Suppressor macrophage (primary cell): Measurements from ENCODE around the gene OAS2.

Experiments
- DNase-seq, 4 experiments: peaks; one replicate each; pipeline ENCODE4 v3.0.0-alpha.2; 2020 to 2022

Gene OAS2

DNA sequence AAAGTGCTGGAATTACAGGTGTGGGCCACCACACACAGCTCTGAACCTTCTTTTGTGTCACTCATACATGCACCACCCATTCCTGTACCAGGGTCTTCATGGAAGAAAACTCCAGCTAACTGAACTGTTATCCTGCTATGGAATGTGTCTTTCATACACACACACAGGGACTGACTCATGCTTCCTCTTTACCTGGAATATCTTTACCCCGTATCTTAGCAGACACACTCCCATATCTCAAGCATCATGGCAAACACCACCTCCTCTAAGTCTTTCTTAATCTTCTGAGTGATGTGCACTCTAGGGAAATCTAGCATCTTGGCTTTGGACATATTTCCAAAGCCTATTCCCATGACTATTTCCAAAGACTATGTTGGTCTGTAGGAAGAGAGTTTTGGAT is 43.2 kb downstream of the OAS2 start:
- DNase-seq = no peak

DNA sequence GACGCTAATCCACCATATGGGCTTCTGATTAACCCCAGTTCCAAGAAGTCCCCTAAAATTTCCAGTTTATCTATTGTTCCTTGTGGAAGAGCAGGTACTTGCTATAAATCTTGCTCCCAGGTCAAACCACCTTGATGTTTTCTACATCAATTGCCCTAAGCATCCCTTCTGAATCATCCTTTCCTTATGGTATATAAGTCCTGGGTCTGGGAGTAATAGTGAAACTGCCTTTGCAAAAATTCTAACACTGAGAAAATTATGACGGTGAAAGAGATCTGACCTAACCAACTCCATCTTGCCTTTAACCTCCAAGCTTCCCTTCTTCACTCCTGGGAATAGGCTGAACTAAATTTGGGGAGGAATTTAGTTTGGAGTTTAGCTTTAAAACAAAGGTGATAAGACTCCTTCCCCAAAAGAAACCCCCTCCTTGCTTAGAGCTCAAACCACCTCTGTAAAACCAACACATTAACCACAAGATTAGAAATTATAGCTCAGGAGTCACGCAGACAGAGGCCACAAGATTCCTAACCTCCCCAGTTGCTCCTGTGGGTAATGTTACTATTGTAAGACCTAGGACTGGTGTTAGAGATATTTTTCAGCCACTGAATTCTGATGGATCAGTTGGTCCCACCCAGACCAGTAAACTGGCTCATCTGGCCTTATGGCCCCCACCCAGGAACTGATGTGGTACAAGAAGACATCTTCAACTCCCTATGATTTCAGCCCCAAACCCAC is 44.4 kb downstream of the OAS2 start:
- DNase-seq = no peak

DNA sequence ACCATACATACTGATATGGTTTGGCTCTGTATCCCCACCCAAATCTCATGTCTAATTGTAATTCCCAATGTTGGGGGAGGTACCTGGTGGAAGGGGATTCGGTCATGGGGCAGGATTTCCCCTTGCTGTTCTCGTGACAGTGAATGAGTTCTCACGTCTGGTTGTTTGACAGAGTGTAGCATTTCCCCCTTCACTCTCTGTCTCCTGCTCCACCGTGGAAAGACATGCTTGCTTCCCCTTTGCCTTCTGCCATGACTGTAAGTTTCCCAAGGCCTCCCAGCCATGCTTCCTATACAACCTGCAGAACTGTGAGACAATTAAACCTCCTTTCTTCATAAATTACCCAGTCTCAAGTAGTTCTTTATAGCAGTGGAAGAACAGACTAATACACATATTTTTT is 49.4 kb downstream of the OAS2 start:
- DNase-seq = peak in 3 of 4 experiments; percentile 42 to 50 (median 43)

DNA sequence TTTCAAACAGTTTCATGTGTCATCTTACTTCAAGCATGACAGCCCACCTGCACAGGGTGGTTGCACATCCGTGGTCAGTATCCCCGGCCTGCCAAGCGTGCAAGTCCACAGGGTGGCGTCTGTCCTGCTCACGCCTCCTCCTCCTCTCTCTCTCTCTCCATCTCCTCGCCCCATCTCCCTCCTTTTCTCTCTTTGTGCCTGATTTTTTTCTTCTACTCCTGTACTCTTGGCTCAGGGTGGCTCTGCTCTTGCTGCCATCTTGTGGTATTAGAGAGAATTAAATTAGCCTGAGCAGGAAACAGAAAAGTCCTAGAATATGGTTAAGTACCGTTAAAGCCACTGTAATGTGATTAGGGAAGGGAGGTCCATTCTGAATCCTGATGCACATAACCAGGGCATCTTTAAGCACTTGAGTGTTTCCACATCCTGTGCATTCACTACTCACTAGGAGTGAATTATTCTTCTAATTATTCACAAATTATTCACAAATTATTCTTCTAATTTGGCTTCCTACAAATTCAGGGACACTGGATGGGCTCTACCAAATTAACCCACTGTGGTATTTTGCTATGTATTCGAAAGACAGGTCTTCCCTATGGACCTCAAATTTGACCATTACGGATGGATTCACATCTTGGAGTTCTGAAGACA is 52.7 kb downstream of the OAS2 start:
- DNase-seq = peak; percentile 37 to 77 (median 62)

DNA sequence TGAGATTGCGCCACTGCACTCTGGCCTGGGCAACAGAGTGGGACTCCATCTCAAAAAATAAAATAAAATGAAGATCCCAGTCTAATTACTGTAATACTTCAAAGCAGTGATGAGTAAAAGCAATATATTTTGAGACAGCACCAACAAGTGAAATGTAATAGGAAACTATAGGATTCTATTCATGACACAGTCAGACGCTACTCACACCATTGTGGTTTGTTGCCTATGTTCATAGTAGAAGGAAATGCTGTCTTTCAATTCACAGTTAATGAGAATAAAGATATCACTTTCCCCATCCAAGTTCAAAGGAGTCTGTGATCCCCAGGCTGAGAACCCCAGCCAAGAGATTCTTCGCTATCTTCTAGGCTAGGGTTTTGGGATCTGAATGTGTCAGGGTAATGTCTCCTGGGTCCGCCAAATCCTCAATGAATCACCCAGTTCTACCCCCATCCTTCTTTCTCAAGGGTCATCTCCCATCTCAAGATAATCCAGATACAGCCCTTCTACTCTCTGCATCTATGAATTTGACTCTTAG is 61.7 kb downstream of the OAS2 start:
- no peak for DNase-seq

DNA sequence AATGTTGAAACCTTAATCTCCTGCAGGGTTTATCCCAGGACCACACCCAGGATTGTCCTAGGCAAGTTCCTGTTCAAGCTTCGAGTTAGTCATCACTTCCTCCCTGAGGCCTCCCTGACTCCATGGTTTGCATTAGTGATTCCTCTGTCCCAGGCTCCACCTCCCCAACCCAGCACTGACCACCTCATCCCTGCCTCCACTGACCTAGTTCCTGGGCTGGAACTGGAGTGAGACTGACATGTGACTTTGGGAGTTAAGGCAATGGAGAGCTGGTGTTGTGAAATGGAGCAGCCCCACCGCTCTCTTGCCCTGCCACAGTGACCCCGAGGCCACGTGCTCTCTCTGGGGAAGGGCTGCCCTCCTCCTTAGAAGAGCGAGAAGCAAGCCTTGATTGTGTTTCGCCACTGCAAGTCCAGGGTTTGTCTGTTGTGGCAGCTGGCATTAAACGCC is 62.4 kb downstream of the OAS2 start:
- peak; percentile 95 to 99 (median 96) for DNase-seq

DNA sequence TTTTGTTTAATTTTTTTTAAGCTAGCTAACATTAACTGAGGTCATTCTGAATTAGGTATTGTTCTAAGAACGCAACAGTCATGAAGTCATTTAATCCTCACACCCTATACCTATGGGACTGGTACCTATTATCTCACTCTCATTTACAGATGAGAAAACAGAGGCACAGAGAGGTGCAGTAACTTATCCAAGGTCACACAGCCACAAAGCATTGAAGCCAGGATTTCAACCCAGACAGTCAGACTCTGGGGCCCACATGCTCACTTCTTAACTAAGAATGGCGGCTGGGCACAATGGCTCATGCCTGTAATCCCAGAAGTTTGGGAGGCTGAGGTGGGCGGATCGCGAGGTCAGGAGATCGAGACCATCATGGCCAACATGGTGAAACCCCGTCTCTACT is 63.2 kb downstream of the OAS2 start:
- no peak for DNase-seq

DNA sequence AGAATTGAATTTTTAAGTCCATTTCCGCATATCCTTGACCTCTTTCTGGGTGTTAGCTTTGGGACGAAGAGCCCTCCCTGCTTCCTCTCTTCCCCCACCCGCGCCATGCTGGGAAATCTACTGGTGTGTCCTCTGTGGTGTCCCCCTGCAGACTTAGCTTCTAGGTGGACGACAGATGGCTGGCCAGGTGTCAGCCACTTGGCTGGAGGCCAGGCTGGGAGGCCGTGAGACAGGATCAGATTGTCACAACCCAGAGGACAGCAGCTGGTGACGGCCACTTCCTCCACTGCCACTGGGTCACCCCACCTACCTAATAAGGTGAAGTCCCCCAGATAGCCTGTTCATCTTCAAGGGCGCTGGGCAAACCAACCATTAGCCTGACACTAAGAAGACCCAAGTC is 64.9 kb downstream of the OAS2 start:
- DNase-seq = no peak

DNA sequence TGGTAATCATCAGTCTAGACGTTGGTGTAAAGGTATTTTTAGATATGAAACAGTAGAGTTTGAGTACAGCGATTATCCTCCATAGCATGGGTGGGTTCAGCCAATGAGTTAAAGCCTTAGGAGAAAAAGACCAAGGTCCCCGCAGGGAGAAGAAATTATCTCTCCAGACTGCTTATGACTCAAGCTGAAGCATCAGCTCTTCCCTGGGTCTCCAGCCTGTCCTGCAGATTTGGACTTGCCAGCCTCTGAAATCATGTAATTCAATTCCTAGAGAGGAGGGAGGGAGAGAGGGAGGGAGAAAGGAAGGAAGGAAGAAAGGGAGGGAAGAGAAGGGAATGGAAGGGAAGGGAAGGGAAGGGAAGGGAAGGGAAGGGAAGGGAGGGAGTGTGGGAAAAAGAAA is 66.2 kb downstream of the OAS2 start:
- DNase-seq = no peak

DNA sequence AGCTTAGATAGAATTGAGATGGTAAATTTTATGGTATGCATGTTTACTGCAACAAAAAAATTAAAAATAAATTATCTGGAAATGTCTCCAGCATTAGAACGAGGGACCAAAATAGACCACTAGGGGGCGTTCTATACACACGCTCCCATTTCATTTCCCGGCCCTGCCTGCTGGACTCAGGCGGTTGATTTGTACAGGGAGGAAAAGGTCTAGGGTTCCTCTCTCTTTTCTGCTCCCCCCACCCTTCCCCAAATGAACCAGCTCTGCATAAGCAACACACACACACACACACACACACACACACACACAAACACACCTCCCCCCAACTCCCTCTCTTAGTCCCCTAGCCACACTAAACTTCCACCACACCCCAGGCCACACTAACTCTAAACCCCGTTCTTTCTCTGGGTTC is 70.4 kb downstream of the OAS2 start:
- DNase-seq = peak; percentile 82 to 90 (median 86)

DNA sequence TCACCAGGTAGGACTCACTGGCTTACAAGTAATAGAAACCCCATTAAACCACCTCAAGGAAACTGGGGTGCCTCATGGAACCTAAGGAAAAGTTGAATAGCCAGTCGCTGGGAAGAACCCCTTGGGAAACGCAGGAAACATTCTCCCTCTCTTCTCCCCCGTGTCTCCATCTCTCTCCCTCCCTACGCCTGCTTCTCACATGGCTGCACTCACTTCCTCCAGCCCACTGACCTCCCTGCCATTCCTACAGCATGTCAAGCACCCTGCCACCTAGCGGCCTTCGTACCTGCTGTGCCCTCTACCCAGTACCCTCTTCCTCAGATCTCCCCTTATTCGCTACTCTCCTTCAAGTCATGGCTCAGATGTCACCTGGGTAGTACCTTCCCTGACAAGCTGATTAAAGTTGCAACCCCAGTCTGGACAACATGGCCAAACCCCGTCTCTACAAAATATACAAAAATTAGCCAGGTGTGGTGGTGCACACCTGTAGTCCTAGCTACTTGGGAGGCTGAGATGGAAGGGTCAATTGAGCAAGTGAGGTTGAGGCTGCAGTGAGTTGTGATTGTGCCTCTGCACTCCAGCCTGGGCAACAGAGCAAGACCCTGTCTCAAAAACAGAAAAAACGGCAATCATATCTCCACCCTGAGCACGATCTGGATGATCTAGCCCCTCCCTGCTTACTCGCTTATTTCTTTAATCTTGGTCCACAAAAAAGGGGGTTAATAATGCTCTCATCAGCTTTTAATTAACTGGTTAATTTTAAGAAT is 71.8 kb downstream of the OAS2 start:
- DNase-seq = peak in 3 of 4 experiments; percentile 36 to 75 (median 59)

DNA sequence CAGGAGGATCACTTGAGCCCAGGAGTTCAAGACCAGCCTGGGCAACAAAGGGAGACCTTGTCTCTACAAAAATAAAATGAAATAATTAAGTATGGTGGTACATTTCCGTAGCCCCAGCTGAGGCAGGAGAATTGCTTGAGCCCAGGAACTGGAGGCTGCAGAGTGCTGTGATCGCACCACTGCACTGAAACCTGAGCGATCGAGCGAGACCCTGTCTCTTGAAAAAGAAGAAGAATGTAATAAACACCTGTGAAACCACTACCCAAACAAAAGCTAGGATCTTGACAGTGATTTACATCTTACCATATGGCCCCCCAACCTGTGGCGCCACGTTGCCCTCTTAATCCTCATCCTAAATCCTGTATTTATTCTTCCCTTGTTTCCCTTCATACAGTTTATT is 72.5 kb downstream of the OAS2 start:
- no peak for DNase-seq

DNA sequence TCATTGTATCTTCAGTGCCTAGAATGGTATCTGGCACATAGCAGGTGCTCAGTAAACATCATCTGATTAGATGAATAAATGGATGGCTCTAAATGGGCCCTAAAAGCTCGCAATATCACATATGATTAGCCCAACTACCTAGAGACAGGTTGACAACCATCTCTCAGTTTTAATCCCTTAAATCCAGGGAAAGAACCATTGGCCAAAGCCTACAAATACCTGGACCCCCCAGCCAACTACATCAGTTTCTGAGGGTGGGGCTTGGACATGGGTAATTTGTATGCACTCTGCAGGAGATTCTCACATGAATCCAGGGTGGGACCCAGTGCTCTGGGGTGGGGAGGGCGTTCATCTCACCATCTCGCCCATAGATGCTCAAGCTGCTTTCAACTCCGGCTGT is 73.4 kb downstream of the OAS2 start:
- no peak for DNase-seq

DNA sequence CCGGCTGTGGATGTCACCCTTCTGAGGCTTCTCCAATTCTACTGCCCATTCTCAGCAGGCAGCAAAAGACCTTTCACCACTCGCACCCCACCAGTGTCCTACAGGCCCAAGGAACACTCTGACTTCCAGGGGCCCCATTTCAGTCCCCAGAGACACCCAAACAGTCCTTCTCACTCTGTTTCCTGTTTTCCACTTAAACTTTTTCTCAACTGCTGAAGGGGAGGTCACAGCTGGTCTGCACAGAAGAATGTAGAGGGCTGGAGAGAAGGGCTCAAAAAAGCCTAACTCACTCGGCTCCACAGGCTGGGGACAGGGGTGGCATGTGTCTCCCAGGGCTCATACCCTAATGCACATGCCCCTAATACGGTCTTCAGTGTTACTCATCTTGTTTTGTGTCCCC is 74.0 kb downstream of the OAS2 start:
- DNase-seq = no peak

DNA sequence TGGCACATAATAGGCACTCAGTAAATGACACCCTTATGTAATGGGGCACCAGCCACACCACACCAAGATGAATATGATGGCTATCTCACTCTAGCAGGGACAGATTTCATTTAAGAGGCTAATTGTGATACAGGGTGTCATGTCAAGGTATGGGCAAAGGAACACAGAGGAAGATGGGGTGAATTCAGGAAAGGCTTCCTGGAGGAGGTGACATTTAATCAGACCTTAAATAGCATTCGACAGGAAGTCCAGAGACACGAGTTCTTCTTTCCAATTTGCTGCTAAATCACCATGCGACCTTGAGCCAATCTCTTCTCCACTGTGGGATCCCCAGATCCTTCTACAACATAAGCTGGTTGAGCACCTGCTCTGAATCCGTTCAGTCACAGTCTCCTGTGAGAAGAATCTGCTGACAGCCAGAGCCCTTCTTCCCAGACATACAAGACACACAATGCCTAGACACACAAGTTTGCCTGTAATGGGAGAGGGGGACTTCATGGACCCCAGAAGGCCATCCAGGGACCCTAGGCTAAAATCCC is 76.7 kb downstream of the OAS2 start:
- DNase-seq = no peak

DNA sequence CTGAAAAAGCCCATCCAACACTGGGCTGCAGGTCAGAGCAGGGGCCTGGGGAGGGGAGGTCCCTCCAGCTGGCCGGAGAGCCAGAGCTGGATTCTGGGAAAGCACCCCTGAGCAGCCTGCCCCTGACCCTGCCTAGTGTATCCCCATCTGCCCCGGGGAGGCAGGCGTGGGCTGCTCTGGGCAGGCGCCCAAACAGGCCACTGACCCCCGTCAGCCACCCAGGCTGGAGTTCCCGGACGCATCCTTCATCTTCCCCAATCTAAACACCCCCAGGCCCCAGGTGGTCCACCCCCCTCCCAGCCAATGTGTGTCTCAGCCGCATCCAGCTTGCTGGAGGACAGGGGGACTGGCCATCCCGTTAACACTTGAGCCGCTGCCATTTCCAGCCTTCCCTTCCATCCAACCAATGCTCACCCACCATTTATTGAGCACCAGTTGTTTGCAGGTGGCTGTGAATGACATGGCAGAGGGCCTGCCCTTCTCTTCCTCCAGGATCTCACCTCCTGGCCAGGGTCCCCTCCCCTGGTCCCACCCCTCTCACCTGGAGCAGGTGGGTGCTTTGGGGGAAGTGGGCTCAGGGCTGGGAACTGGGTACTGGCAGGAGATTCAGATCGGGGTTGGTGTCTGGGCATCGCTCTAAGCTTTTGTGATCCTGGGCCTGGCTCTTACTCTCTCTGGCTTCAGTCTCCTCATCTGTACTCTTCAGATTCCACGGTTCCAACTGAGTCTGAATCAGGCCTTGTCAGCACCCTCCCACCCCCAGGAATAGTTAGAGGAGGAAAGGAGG is 77.5 kb downstream of the OAS2 start:
- no peak for DNase-seq

DNA sequence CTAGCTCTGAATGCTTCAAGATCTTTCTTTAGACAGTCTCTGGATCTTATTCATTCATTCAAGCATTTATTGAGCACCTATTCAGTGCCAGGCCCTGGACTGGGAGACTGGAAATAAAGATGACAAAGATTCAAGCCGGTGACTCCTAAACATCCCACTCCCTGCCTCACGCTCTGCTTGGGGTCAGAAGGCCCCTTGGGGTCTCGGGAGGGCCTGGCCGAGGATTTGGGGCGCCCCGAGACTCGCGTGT is 78.0 kb downstream of the OAS2 start:
- no peak for DNase-seq

DNA sequence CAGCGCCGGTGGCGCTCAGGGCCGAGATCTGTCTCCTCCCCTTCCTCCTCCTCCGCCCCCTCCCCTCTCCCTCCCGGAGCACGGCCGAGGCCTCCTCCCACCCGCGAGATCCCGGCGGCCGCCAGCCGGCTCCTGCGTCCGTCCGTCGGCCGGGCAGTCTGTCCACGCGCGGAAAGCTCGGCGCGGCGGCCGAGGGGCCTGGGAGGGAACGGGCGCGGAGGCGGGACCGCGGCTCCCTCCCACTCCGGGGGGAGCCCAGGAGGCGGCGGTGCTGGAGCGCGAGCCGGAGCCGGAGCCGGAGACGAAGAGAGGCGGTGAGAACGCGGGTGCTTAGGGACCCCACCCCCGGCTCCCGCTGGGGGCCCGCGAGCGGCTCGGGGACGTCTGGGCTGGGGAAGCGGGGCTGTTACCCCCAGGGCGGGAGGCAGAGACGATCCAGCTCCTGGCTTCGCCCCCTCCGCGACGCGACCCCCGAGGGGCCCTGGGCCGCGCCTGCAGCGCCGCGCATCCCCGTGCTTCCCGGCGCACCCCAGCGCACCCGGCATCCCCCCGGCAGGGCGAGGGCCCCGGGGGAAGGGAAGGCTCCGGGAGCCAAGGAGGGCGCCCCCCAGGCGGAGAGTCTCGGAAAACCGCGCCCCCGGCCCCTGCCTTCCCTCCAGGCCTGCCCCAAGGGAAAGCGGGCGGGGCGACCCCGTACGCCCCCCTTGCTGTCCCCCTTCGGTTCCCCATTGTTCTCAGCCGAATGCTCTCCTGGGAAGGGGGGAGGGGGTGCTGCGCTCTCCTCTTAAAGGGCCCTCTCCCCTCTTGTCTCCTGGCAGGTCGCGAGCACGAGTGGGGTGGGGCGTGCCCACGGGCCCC is 78.5 kb downstream of the OAS2 start, which contains the start of gene DTX1:
TSS of gene DTX1 (plus strand) at position 100 of the 858 bp plus-strand sequence. CDS start 1,463 bp downstream, outside the sequence.
- peak in 3 of 4 experiments; percentile 12 to 55 (median 24) for DNase-seq

DNA sequence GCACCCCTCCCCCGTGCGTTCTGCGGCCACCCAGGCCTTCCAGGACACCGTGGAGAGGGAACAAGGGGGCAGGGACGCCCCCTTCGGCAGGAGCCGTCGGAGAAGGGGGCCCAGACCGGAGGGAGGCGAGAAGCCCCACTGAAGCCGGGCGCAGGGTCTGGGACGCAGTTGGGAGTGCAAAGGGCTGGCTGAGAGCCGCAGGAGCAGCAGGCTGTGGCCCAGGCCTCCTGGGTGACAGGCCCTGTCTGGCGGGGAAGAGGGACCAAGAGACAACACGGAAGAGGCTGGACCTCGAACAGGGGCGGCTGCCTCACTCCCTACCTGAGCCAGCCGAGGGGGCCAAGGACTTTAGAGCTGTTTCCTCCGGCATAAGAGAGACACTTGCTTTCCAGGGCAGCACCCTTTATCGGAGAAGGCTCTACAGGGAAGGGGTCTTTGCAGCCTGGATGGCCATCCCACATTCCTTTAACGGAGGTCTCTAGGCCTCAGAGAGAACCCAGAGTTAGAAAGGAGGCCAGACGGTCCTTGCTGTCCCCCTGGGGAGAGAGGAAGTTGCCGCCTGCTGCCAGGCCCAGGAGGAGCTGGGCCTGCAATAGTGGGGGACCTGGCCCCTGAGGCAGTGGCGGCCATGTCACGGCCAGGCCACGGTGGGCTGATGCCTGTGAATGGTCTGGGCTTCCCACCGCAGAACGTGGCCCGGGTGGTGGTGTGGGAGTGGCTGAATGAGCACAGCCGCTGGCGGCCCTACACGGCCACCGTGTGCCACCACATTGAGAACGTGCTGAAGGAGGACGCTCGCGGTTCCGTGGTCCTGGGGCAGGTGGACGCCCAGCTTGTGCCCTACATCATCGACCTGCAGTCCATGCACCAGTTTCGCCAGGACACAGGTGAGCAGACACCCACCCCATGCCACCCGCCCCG is 79.5 kb downstream of the OAS2 start:
- no peak for DNase-seq

DNA sequence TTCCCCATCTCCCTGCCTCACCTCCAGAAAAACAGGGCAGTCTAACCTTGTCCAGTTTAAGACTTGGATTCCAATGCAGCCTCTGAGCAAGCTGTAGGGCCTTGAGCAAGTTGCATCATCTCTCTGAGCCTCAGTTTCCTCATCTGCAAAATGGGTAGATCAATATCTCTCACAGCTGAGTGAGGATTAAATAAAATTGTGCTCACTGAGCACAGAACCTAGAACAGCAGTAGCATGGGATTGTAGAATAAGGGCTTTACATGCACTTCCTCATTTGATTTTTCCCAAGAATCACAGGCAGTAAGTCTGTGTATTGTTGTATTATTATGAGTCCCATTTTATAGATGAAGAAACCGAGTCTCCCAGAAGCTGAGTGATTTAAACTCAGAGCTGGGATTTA is 80.2 kb downstream of the OAS2 start:
- DNase-seq = peak in 1 of 4 experiments; percentile 31
